ENCODE measurements around the gene MAST3.

GRCh38 chr19:18117364-18117691 lies 19.8 kb downstream of the MAST3 start:
- TF ChIP-seq POLR2A (IDR thresholded peaks at IDR 0.05) = no peak
- no peak for TF ChIP-seq CTCF (IDR thresholded peaks at IDR 0.05)
